C4-2B (cell line): ENCODE data around the gene TBX5.

ENCODE experiments used
- H3K27ac ChIP-seq: fragments of 450-650 bp; 2 replicates; pipeline ENCODE4 v1.5.1; 2017
- ZFX ChIP-seq: fragments of 450-650 bp; IDR thresholded peaks from 2 replicates; pipeline ENCODE4 v1.6.1; 2017
- TF ChIP-seq, protein P1 (sequence below): fragments of 450-650 bp; conservative IDR thresholded peaks from 2 replicates; pipeline ENCODE4 v1.5.1; 2017; ENCODE audit warnings: mild to moderate bottlenecking

Gene TBX5

DNA sequence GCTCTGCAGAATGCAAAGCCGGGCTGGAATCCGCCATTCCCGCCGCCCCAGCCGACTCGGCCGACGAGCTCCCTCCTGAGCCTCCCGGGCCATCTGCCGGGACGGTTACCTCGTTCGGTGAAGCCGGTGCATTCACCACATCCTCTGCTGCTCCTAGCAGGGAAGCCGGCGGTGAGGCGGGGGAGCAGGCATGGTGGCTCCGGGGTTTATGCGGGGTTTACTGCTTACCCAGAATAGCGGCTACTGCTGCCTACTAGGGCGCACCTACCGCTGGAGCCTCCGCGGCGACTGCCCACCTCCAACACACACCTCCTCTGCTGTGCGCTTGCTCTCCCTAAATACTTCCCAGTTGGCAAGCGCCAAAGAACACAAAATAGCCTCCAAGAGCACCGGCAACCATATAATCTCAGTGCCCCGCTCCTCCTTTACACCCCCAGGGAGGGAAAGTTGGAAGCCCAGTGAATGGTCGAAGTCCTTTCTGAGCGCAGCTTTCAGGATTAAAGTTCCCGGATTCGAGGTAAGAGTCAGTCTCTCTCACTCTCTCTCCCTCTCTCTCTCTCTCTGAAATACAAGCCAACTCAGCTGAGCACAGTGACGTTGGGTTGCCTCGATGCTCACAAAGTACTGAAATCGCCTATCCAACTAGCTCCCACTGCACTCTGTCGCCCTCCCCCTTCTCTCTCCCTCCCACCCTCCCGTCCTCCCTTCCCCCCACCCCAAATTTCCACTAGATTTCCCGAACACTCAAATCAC, at the start of gene TBX5:
TBX5 (minus strand) TSS at position 626 of the 753 bp plus-strand sequence. CDS start 2,246 bp downstream, outside the sequence.
- TF ChIP-seq, protein P1, sequence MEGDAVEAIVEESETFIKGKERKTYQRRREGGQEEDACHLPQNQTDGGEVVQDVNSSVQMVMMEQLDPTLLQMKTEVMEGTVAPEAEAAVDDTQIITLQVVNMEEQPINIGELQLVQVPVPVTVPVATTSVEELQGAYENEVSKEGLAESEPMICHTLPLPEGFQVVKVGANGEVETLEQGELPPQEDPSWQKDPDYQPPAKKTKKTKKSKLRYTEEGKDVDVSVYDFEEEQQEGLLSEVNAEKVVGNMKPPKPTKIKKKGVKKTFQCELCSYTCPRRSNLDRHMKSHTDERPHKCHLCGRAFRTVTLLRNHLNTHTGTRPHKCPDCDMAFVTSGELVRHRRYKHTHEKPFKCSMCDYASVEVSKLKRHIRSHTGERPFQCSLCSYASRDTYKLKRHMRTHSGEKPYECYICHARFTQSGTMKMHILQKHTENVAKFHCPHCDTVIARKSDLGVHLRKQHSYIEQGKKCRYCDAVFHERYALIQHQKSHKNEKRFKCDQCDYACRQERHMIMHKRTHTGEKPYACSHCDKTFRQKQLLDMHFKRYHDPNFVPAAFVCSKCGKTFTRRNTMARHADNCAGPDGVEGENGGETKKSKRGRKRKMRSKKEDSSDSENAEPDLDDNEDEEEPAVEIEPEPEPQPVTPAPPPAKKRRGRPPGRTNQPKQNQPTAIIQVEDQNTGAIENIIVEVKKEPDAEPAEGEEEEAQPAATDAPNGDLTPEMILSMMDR, result no peak
- TF ChIP-seq ZFX, result no peak
- H3K27ac ChIP-seq, result no peak within 1 kb of the TSS

DNA sequence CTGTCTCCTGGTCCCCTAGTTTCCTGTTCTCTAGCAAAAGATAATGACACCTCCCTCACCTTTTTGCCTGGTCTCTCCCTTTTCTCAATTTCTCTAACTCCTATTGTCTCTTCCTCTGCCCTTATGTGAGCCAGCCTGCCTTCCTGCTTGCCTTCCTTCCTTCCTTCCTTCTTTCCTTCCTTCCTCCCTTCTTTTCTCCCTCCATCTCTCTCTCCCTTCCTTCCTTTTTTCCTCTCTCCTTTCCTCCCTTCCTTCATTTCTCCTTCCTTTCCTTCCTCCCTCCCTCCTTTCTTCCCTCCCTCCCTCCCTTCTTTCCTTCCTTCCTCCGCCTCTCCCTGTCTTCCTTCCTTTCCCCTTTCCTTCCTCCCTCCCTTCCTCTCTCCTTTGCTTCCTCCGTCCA, 45.7 kb upstream of the TBX5 start:
- H3K27ac ChIP-seq, result no peak overlapping the region
- TF ChIP-seq, protein P1, result no peak

DNA sequence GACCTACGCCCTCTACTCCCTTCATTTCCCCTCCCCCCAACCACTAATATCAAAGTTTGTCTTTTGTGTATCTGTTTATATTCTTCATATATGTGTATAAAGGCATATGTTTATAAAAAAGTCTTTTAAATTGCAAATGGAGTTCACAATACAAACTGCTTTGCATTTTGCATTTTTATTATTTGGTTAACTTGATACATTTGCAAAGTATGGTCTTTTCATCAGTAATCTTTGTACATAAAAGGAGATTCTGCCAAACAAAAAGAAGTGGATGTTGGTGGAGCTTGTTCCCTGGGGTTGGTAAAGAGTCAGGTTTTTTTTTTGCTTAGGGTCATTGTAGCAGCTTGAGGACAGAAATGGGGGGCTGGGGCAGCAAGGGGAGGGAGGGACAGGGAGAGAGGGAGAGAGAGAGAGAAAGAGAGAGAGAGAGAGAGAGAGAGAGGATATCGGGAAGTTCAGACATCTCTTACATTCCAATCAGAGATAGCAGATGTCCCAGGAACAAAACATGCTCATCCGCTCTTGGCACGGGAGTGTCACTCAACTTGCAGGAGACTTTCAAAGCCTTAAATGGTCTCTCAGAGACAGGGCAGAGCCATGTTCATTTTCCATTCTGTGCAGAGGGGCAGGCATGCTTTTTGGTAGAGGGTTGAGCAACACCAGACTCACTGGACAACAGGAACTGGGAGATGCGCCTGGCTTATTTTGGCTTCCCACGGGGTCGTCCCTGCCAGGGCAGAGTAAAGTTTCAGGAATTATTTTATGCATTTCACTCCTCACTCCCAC, 44.8 kb upstream of the TBX5 start:
- no peak overlapping the region for H3K27ac ChIP-seq
- TF ChIP-seq, protein P1, result no peak
- TF ChIP-seq ZFX, result no peak

DNA sequence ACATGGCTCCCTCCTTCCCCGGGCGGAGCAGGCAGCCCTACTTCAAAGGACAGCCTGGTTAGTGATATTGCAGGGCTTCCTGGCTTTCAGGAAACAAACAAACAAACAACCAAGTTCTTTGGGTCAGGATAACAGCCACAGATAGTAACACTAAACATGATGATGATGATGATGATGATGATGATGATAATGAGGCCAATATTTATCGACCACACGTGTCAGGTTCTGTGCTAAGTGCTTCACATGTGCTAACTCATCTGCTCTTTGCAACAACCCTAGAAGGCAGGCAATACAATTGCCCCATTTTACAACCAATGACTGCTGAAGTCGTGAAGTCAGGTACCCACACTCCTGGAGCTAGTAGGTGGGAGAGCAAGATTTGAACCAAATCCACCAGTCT, 44.1 kb upstream of the TBX5 start:
- no peak overlapping the region for H3K27ac ChIP-seq
- TF ChIP-seq, protein P1, result no peak
- TF ChIP-seq ZFX, result no peak

DNA sequence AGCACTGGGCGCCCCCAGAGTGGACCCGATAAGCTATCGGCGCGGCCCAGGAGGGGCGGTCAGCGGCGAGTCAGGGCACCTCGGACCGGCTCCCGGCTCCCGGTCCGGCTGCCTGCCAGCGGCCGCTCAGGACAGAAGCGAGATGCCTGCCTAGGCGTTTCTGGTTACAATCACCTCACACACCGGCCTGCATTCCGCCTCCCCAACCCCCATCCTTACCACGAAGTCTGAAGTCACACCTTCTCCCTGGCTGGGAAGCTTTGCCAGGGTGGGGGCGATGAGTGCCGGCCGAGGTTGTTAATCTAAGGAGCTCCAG, 42.6 kb upstream of the TBX5 start:
- H3K27ac ChIP-seq, result no peak overlapping the region
- TF ChIP-seq, protein P1, result no peak
- TF ChIP-seq ZFX, result no peak

DNA sequence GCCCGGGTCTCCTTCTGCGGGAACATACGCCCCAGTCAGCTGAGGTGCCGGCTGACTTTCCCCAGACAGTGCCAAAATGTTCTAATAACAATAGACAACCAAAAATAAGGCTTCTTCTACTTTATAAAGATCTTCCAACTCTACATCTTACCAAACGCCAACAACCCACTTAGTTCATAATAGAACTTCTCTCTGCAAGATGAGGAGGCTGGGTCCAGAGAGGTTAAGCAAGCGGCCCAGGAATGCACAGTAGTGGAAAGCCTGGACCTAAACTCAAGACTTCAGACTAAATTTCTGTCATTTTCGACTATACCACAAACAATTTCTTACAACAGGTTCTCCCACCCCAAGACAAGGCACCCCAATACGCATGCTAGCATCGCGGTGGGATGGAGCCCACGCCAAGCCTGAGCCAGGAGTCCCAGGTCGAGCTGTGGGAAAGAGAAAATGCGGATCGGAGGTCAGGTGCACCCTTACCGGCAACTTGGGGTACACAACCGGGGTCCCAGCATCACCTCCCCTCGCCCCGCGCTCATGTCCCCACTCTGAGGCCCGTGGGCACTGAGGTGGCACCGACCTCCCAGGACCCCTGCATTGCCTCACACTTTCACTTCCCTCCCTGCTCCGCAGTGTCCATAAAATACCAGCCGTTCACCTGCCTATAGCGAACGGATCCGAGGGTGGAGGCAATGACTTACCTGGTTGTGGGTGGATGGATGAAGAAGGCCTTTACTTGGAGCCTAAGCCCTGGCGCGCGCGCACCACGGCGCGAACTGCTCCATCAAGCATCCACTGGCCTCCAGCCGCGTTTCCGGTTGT, 42.1 kb upstream of the TBX5 start:
- H3K27ac ChIP-seq, result no peak overlapping the region
- TF ChIP-seq ZFX, result no peak
- TF ChIP-seq, protein P1, result no peak
